ENCODE results near the gene ESPN. TPM values are rescaled to one million over a fixed set of nuclear protein-coding genes. Genes with fewer than 3 reads are reported as not detected.
"Not testable (repeated sequence)": the region's sequence is repeated elsewhere in the genome, so short reads cannot be mapped to it uniquely, and the experiment has no call there.

ESPN gene
- total RNA-seq, 2 experiments from 2014 or later, result 0.14 to 0.55 TPM

- no peak overlapping the region for H3K27ac Mint-ChIP-seq
- peaks cover 10% of the 10 kb centered on the region for H3K4me1 Mint-ChIP-seq
- H3K4me3 Mint-ChIP-seq, result peak overlapping the region; percentile 74
- no peak for ATAC-seq
- peaks cover 2% of the 10 kb centered on the region for H3K27me3 Mint-ChIP-seq
- ChIA-PET POLR2A (no interaction called here), CTCF (interaction anchor here (0.6 to 2.6 kb wide), 4 partner anchors 28 to 155 kb away, joined by 3 to 10 read pairs (median 4); no protein-coding TSS in a partner anchor)
- no peaks in the 10 kb centered on the region for H3K9me3 Mint-ChIP-seq (ENCODE audit: low read depth)
- H3K36me3 Mint-ChIP-seq (ENCODE audit: low read depth), result no peaks in the 10 kb centered on the region
- intact Hi-C loops (cut with DNase I, micrococcal nuclease), result no loop called here
- DNase-seq, result no peak
Observed at GRCh38 chr1:6491966-6492365, 67.4 kb downstream of the ESPN start.

DNA sequence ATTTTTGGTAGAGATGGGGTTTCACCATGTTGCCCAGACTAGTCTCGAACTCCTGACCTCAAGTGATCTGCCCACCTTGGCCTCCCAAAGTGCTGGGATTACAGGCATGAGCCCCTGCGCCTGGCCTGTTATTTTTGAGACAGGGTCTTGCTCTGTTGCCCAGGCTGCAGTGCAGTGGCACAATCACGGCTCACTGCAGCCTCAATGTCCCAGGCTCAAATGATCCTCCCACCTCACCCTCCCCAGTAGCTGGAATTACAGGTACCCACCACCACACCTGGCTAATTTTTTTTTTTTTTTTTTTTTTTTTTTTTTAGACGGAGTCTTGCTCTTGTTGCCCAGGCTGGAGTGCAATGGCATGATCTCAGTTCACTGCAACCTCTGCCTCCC is 69.3 kb downstream of the ESPN start:
- H3K4me3 Mint-ChIP-seq; H3K27ac Mint-ChIP-seq; H3K27me3 Mint-ChIP-seq; DNase-seq; H3K9me3 Mint-ChIP-seq (ENCODE audit: low read depth); H3K36me3 Mint-ChIP-seq (ENCODE audit: low read depth); intact Hi-C loops (cut with DNase I, micrococcal nuclease); ATAC-seq; POLR2A ChIA-PET: not testable (repeated sequence)
- CTCF ChIA-PET, result interaction anchor here (0.6 to 1.2 kb wide), 3 partner anchors 14 to 67 kb away, joined by 3 read pairs; no protein-coding TSS in a partner anchor
- H3K4me1 Mint-ChIP-seq, result peaks cover 17% of the 10 kb centered on the region

DNA sequence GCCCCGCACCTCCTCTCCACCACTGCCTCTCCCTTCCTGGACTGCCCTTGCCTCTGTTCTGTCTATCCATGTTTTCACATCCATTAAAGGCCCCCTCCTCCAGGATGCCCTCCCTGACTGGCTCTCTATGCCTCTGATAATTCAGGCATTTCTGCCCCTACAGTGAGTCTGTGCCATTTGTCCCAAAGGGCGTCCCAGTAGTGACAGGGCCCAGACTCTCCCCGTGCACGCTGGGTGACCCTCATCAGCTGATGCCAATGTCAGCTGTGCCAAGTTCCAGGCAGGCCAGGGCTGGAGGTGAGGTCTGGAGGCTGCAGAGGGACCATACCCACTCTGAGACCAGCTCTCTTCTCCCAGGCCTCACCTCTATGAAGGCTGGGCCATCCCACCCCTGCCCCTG is 70.1 kb downstream of the ESPN start:
- H3K27ac Mint-ChIP-seq, result no peak overlapping the region

GRCh38 chr1:6495041-6495441 is 70.5 kb downstream of the ESPN start:
- ChIA-PET CTCF (interaction anchor here (0.7 to 0.9 kb wide), 2 partner anchors 60 to 467 kb away, joined by 3 read pairs; no protein-coding TSS in a partner anchor), POLR2A (no interaction called here)
- Mint-ChIP-seq H3K9me3 (ENCODE audit: low read depth) (no peaks in the 10 kb centered on the region), H3K4me1 (peaks cover 17% of the 10 kb centered on the region), H3K36me3 (ENCODE audit: low read depth) (no peaks in the 10 kb centered on the region), H3K27ac (no peak overlapping the region), H3K27me3 (peaks cover 6% of the 10 kb centered on the region), H3K4me3 (no peak overlapping the region)
- no peak for ATAC-seq
- intact Hi-C loops (cut with DNase I, micrococcal nuclease), result no loop called here
- peak; percentile 28 for DNase-seq

More for the DNA sequence above, 70.1 kb downstream of the ESPN start:
- Mint-ChIP-seq H3K27me3 (peaks cover 6% of the 10 kb centered on the region), H3K36me3 (ENCODE audit: low read depth) (no peaks in the 10 kb centered on the region), H3K4me1 (peaks cover 17% of the 10 kb centered on the region), H3K4me3 (no peak overlapping the region), H3K9me3 (ENCODE audit: low read depth) (no peaks in the 10 kb centered on the region)
- ChIA-PET POLR2A (no interaction called here), CTCF (interaction anchor here (0.7 to 0.9 kb wide), 2 partner anchors 60 to 468 kb away, joined by 3 read pairs; no protein-coding TSS in a partner anchor)
- DNase-seq (no peak), ATAC-seq (no peak)
- intact Hi-C loops (cut with DNase I, micrococcal nuclease), result no loop called here

DNA sequence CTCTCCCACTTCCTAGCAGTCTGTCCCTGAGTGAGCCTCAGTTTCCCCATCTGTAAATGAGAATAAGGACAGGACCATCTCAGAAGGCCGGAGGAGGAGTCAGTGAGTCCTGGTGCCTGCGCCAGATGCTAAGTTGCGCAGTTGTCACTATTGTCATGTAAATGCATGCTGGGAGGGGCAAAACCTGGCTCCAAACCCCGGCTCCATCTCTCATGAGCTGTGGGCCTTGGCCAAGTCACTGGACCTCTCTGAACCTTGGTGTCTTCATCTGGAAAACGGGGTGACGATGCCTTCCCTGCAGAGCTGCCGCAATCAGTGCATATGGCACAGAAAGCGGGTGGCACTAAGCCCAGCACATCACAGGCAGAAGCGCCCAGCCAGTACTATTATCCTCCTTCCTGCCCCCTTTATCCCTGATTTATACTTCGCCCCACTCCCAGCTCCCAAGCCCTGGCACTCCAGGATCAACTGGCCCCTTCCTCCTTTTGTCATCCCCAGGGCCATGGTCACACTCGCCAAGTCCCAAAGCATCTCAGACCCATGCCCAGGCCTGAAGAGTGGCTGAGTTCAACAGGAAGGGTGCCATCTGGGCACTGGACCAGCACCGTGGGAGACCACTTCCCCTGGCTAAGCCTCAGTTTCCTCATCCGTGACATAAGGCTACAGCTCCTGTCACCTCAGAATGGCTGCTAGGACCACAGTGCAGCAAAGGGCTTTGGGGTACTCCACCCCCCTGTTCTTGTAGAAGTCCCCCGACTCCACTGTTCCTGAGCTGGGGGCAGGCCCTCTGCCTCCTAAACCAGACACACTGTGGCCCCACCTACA is 71.2 kb downstream of the ESPN start:
- POLR2A ChIA-PET, result interaction anchor here (0.6 kb wide), 1 partner anchor 125 kb away, joined by 5 read pairs; no protein-coding TSS in a partner anchor
- H3K36me3 Mint-ChIP-seq (ENCODE audit: low read depth), result no peaks in the 10 kb centered on the region
- H3K27ac Mint-ChIP-seq, result no peak overlapping the region
- H3K27me3 Mint-ChIP-seq, result peaks cover 6% of the 10 kb centered on the region
- H3K9me3 Mint-ChIP-seq (ENCODE audit: low read depth), result no peaks in the 10 kb centered on the region
- H3K4me1 Mint-ChIP-seq, result peaks cover 17% of the 10 kb centered on the region
- DNase-seq (no peak), ATAC-seq (no peak)
- intact Hi-C loops (cut with DNase I, micrococcal nuclease), result no loop called here
- no peak overlapping the region for H3K4me3 Mint-ChIP-seq
- CTCF ChIA-PET, result interaction anchor here (0.5 to 0.7 kb wide), 2 partner anchors 9 to 467 kb away, joined by 3 read pairs; no protein-coding TSS in a partner anchor

GRCh38 chr1:6496365-6496721 is 71.8 kb downstream of the ESPN start:
- CTCF ChIA-PET, result no interaction called here

GRCh38 chr1:6496890-6497214 is 72.3 kb downstream of the ESPN start:
- ChIA-PET CTCF (no interaction called here), POLR2A (no interaction called here)
- DNase-seq (no peak), ATAC-seq (no peak)
- intact Hi-C loops (cut with DNase I, micrococcal nuclease), result no loop called here
- Mint-ChIP-seq H3K27ac (no peak overlapping the region), H3K9me3 (ENCODE audit: low read depth) (no peaks in the 10 kb centered on the region), H3K4me3 (no peak overlapping the region), H3K36me3 (ENCODE audit: low read depth) (no peaks in the 10 kb centered on the region), H3K4me1 (peaks cover 8% of the 10 kb centered on the region), H3K27me3 (peaks cover 9% of the 10 kb centered on the region)

More at GRCh38 chr1:6496365-6496721, 71.8 kb downstream of the ESPN start:
- Mint-ChIP-seq H3K9me3 (ENCODE audit: low read depth) (no peaks in the 10 kb centered on the region), H3K4me3 (no peak overlapping the region), H3K27ac (no peak overlapping the region), H3K36me3 (ENCODE audit: low read depth) (no peaks in the 10 kb centered on the region), H3K4me1 (peaks cover 13% of the 10 kb centered on the region), H3K27me3 (peaks cover 9% of the 10 kb centered on the region)
- DNase-seq (no peak), ATAC-seq (no peak)
- POLR2A ChIA-PET, result interaction anchor here (0.6 kb wide), 1 partner anchor 126 kb away, joined by 5 read pairs; no protein-coding TSS in a partner anchor
- intact Hi-C loops (cut with DNase I, micrococcal nuclease), result no loop called here

DNA sequence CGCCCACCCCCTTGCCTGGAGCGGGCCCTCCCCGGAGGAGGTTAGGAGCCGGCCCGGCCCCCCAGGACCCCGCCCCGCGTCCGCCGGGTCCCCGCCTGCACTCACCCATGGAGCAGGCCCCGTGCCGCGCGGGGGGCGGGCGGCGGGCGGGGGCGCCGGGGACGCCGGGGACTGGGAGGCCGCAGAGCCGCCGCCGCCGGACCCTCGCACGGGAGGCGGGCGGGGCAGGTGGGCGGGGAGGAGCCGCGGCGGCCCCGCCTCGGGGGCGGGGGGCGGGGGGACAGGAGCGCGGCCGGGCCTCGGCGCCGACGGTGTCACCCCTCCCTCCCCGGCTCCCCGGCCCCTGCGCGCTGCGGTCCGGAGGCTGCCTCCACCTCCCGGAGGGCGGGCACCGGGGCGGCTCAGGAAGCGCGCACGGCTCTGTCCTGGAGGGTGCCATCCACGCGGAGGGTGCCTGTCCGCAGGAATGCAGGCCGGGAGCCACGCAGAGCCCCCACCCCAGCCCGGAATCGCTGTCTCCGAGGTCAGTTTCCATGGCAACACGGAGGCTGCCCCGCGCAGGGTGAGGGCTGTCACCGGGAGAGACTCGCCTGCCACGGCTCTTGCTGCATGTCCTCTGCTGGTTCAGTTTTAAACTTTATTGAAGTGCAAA is 72.8 kb downstream of the ESPN start:
- Mint-ChIP-seq H3K36me3 (ENCODE audit: low read depth) (no peaks in the 10 kb centered on the region), H3K27me3 (peaks cover 9% of the 10 kb centered on the region), H3K4me3 (peak overlapping the region; percentile 58), H3K27ac (peak overlapping the region; percentile 19), H3K4me1 (peaks cover 8% of the 10 kb centered on the region), H3K9me3 (ENCODE audit: low read depth) (no peaks in the 10 kb centered on the region)
- peak; percentile 65 for DNase-seq
- intact Hi-C loops (cut with DNase I, micrococcal nuclease), result no loop called here
- ChIA-PET CTCF (interaction anchor here (2.4 kb wide), 1 partner anchor 11 kb away, joined by 9 read pairs; no protein-coding TSS in a partner anchor), POLR2A (no interaction called here)
- peak; percentile 65 for ATAC-seq

- ChIA-PET POLR2A (no interaction called here), CTCF (interaction anchor here (0.6 to 2.4 kb wide), 5 partner anchors 11 to 64 kb away, joined by 3 to 9 read pairs (median 3); no protein-coding TSS in a partner anchor)
- Mint-ChIP-seq H3K9me3 (ENCODE audit: low read depth) (no peaks in the 10 kb centered on the region), H3K4me1 (peaks cover 8% of the 10 kb centered on the region), H3K27ac (peak overlapping the region; percentile 19), H3K4me3 (peak overlapping the region; percentile 58), H3K27me3 (peaks cover 9% of the 10 kb centered on the region), H3K36me3 (ENCODE audit: low read depth) (no peaks in the 10 kb centered on the region)
- intact Hi-C loops (cut with DNase I, micrococcal nuclease), result no loop called here
- DNase-seq (no peak), ATAC-seq (no peak)
Observed at GRCh38 chr1:6497867-6498575, 73.4 kb downstream of the ESPN start.

DNA sequence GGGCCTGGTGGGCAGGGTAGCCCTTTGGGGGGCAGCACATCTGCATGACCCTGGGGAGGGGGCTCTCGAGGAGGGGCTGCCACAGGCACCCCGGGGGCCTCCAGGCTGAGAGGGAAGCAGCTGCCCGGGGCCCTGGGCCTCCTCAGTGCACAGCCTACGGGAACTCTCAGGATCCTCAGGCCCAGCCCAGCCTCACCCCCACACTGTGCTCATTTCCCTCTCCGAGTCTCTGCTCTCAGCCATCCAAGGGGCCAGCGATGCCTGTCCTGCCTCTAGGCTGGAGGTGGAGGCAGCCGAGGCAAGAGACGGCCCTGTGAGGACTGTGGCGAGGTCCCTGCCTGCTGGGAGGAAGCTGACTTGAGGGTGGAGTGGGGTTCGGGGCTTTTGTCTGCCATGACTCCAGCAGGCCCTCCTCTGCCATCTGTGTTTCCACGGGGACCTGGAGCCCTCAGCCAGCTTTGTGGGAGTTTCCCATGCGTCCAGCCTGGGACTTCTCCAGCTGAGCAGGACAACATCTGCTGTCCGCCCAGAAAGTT is 74.1 kb downstream of the ESPN start:
- no peak for DNase-seq
- Mint-ChIP-seq H3K27me3 (peaks cover 9% of the 10 kb centered on the region), H3K4me1 (peaks cover 8% of the 10 kb centered on the region), H3K27ac (no peak overlapping the region), H3K36me3 (ENCODE audit: low read depth) (no peaks in the 10 kb centered on the region), H3K9me3 (ENCODE audit: low read depth) (no peaks in the 10 kb centered on the region), H3K4me3 (no peak overlapping the region)
- ATAC-seq, result no peak
- ChIA-PET POLR2A (no interaction called here), CTCF (interaction anchor here (0.6 to 2.4 kb wide), 5 partner anchors 11 to 428 kb away, joined by 3 to 9 read pairs (median 3); no protein-coding TSS in a partner anchor)
- intact Hi-C loops (cut with DNase I, micrococcal nuclease), result no loop called here

- no peak for ATAC-seq
- Mint-ChIP-seq H3K4me3 (no peak overlapping the region), H3K27ac (no peak overlapping the region), H3K36me3 (ENCODE audit: low read depth) (no peaks in the 10 kb centered on the region), H3K27me3 (peaks cover 9% of the 10 kb centered on the region), H3K9me3 (ENCODE audit: low read depth) (no peaks in the 10 kb centered on the region), H3K4me1 (peaks cover 8% of the 10 kb centered on the region)
- ChIA-PET POLR2A (interaction anchor here (0.6 kb wide), 1 partner anchor 135 kb away, joined by 3 read pairs; no protein-coding TSS in a partner anchor), CTCF (interaction anchor here (1.0 to 2.4 kb wide), 2 partner anchors 12 to 13 kb away, joined by 3 to 9 read pairs; no protein-coding TSS in a partner anchor)
- DNase-seq, result no peak
- intact Hi-C loops (cut with DNase I, micrococcal nuclease), result no loop called here
Observed at GRCh38 chr1:6499296-6499695, 74.7 kb downstream of the ESPN start.
